HepG2 (cell line): ENCODE measurements around the gene YY1. TPM values are rescaled to one million over a fixed set of nuclear protein-coding genes. Genes with fewer than 3 reads are reported as not detected.

Experiments
- ATF2 ChIP-seq: sonication (generic); formaldehyde crosslinking; IDR thresholded peaks from 2 replicates; pipeline ENCODE4 v1.4.0; 2020; ENCODE audit warnings: missing genetic modification reagents
- BRCA1 ChIP-seq: sonication (generic); formaldehyde crosslinking; IDR thresholded peaks from 2 replicates; pipeline ENCODE4 v1.4.0; 2020; ENCODE audit warnings: missing genetic modification reagents
- CEBPB ChIP-seq: IDR thresholded peaks from 2 replicates; pipeline ENCODE4 v1.6.1; 2011; ENCODE audit warnings: low read depth, low read length, improper control_type of control experiment, borderline replicate concordance
- DMAP1 ChIP-seq: IDR thresholded peaks from 2 replicates; pipeline ENCODE4 v1.6.1; 2016
- GABPA ChIP-seq, 2 experiments: IDR thresholded peaks; 2 replicates each; pipeline ENCODE4 v1.6.1; 2011 to 2016; ENCODE audit warnings: low read depth in 2 of 2, low read length in 1 of 2, missing biosample characterization in 1 of 2, missing genetic modification characterization in 1 of 2
- GATAD1 ChIP-seq: IDR thresholded peaks from 2 replicates; pipeline ENCODE4 v1.6.1; 2016; ENCODE audit warnings: missing genetic modification reagents, missing compliant biosample characterization
- MEF2D ChIP-seq: sonication (generic); formaldehyde crosslinking; IDR thresholded peaks from 2 replicates; pipeline ENCODE4 v1.5.1; 2020; ENCODE audit warnings: mild to moderate bottlenecking, missing genetic modification reagents
- MIXL1 ChIP-seq: IDR thresholded peaks from 2 replicates; pipeline ENCODE4 v1.6.1; 2016
- MLLT10 ChIP-seq: sonication (generic); formaldehyde crosslinking; IDR thresholded peaks from 2 replicates; pipeline ENCODE4 v1.4.0; 2020; ENCODE audit warnings: missing genetic modification reagents
- PHF20 ChIP-seq: sonication (generic); formaldehyde crosslinking; IDR thresholded peaks from 2 replicates; pipeline ENCODE4 v1.5.0; 2020; ENCODE audit warnings: mild to moderate bottlenecking, missing genetic modification reagents
- RFX3 ChIP-seq: IDR thresholded peaks from 2 replicates; pipeline ENCODE4 v1.6.1; 2016; ENCODE audit warnings: missing biosample characterization, missing genetic modification reagents
- SNAI1 ChIP-seq: sonication (generic); formaldehyde crosslinking; IDR thresholded peaks from 2 replicates; pipeline ENCODE4 v1.5.0; 2020; ENCODE audit warnings: mild to moderate bottlenecking, missing genetic modification reagents, borderline replicate concordance
- WIZ ChIP-seq: sonication (generic); formaldehyde crosslinking; IDR thresholded peaks from 2 replicates; pipeline ENCODE4 v1.5.1; 2020; ENCODE audit warnings: mild to moderate bottlenecking, missing genetic modification reagents
- ZBTB1 ChIP-seq: sonication (generic); formaldehyde crosslinking; IDR thresholded peaks from 2 replicates; pipeline ENCODE4 v1.4.0; 2020; ENCODE audit warnings: missing genetic modification reagents, borderline replicate concordance
- ZFYVE20 ChIP-seq: sonication (generic); formaldehyde crosslinking; IDR thresholded peaks from 2 replicates; pipeline ENCODE4 v1.8.0; 2023; ENCODE audit warnings: low read depth, mild to moderate bottlenecking, moderate library complexity, missing genetic modification reagents, borderline replicate concordance
- ZNF264 ChIP-seq: sonication (generic); formaldehyde crosslinking; IDR thresholded peaks from 2 replicates; pipeline ENCODE4 v1.4.0; 2020; ENCODE audit warnings: missing genetic modification reagents
- ZNF556 ChIP-seq: sonication (generic); formaldehyde crosslinking; IDR thresholded peaks from 2 replicates; pipeline ENCODE4 v1.4.0; 2020; ENCODE audit warnings: mild to moderate bottlenecking, missing genetic modification reagents, borderline replicate concordance
- ZNF567 ChIP-seq: sonication (generic); formaldehyde crosslinking; IDR thresholded peaks from 2 replicates; pipeline ENCODE4 v1.8.1; 2023; ENCODE audit warnings: mild to moderate bottlenecking, missing genetic modification reagents, borderline replicate concordance
- ZNF83 ChIP-seq: sonication (generic); formaldehyde crosslinking; IDR thresholded peaks from 2 replicates; pipeline ENCODE4 v1.4.0; 2020; ENCODE audit warnings: missing genetic modification reagents, mild to moderate bottlenecking, borderline replicate concordance
- ZSCAN21 ChIP-seq: sonication (generic); formaldehyde crosslinking; IDR thresholded peaks from 2 replicates; pipeline ENCODE4 v1.8.0; 2022; ENCODE audit warnings: mild to moderate bottlenecking, missing genetic modification reagents, moderate library complexity, borderline replicate concordance
- polyA plus RNA-seq, 8 experiments: library from polyadenylated mRNA; depleted of rRNA in 3 of 8; stranded (reverse) in 7 of 8; unstranded in 1 of 8; fragments of >200 nt; fragmentation: Illumina TruSeq in 4 of 8; extraction: Trizol in 4 of 8; gene quantifications; 2 replicates each; pipeline versions ENCODE4 v1.2.1 to v1.2.3, GENCODE V29; 2011 to 2016; ENCODE audit warnings: low read depth in 4 of 8, missing spikeins in 1 of 8, mixed read lengths in 1 of 8; ENCODE audit not compliant: insufficient read depth in 1 of 8
- total RNA-seq, 5 experiments: library from RNA; depleted of rRNA; stranded (reverse); fragments of >200 nt; fragmentation: Illumina TruSeq; extraction: Trizol; gene quantifications; 2 replicates each; pipeline ENCODE4 v1.2.3, GENCODE V29; 2016; ENCODE audit warnings: low read depth in 1 of 5
- TF ChIP-seq, protein P1 (sequence below): sonication (generic); formaldehyde crosslinking; IDR thresholded peaks from 2 replicates; pipeline ENCODE4 v1.8.0; 2023; ENCODE audit warnings: mild to moderate bottlenecking, missing genetic modification reagents
- TF ChIP-seq, protein P2 (sequence below): IDR thresholded peaks from 2 replicates; pipeline ENCODE4 v1.6.1; 2016; ENCODE audit warnings: mild to moderate bottlenecking
- TF ChIP-seq, protein P3 (sequence below): sonication (generic); formaldehyde crosslinking; IDR thresholded peaks from 2 replicates; pipeline ENCODE4 v1.5.1; 2020; ENCODE audit warnings: missing genetic modification reagents, mild to moderate bottlenecking, borderline replicate concordance

YY1 gene
- total and polyA plus RNA-seq, 2 of the 13 experiments (the other 11 are each of a cell fraction or from before 2014, with no cell fraction given), result 29.4 to 68.1 TPM

DNA sequence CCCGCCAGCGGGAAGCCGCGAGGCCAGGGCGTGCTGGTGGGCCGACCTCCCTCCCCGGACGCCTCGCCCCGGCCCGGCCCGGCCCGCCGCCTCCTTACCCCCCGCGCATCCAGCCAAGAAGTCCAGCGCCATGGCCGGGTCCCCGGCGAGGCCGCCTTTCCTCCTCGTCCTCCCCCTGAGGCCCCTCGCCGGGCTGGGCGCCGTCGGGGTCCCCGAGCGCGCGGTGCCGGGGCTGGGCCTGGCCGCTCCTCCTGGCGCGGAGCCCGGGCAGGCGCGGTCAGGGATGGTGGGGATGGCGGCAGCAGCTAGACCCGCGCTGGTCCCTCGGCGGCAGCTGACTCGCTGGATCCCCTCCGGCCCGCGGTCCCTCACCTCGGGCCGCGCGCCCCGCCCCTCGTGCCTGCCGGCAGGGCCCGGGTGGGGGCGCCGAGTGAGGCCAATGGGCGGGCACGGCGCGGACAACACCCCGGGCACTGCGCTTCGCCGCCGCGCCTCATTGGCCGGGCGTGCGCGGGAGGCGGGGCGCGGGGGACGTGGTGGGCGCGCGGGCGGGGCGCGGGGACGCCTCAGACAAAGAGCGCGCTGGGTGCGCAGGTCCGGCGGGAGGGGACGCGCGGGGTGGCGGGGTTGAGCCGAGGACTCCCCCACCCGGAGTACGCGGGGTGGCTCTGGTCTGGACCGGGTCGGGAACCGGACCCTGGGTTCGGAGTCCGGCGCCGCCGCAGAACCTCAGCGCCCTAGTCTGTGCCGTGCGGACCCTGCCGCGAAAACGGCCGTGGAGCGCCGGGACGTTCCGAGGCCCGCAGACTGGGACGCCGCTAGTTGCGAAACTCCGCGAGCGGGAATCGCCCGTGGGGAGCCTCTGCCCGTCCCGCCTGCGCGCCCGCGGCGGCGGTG is 67.4 kb downstream of the YY1 start, which contains the start of gene SLC25A29 (continued):
- TF ChIP-seq PHF20 (CRISPR knock-in tag) (no peak), RFX3 (no peak), WIZ (CRISPR knock-in tag) (0 out of 2 replicates have a peak, but pooled peaks have one; percentile 35), DMAP1 (peak; percentile 19; the same call in 1 of the 2 replicates), ZBTB1 (no peak), ZNF567 (CRISPR knock-in tag) (0 out of 2 replicates have a peak, but pooled peaks have one; percentile 10), ZFYVE20 (CRISPR knock-in tag) (no peak), MLLT10 (CRISPR knock-in tag) (no peak), GABPA (IDR thresholded peaks at IDR 0.05; ENCODE audit: low read depth, low read length) (no peak), GABPA (CRISPR knock-in tag; IDR thresholded peaks at IDR 0.05; ENCODE audit: low read depth) (no peak), ZNF264 (no peak), SNAI1 (CRISPR knock-in tag) (peak; percentile 69; the same call in 1 of the 2 replicates), ATF2 (CRISPR knock-in tag) (0 out of 2 replicates have a peak, but pooled peaks have one; percentile 30), ZSCAN21 (CRISPR knock-in tag) (peak; percentile 59), ZNF556 (CRISPR knock-in tag) (no peak), MIXL1 (CRISPR knock-in tag) (no peak), BRCA1 (CRISPR knock-in tag) (no peak), CEBPB (peak; percentile 55; the same call in 1 of the 2 replicates), ZNF83 (no peak), GATAD1 (CRISPR knock-in tag) (no peak), MEF2D (CRISPR knock-in tag) (no peak)
- TF ChIP-seq, protein P1, sequence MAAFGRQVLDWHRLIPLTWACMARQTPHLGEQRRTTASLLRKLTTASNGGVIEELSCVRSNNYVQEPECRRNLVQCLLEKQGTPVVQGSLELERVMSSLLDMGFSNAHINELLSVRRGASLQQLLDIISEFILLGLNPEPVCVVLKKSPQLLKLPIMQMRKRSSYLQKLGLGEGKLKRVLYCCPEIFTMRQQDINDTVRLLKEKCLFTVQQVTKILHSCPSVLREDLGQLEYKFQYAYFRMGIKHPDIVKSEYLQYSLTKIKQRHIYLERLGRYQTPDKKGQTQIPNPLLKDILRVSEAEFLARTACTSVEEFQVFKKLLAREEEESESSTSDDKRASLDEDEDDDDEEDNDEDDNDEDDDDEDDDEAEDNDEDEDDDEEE (CRISPR knock-in tag), result no peak
- TF ChIP-seq, protein P2, sequence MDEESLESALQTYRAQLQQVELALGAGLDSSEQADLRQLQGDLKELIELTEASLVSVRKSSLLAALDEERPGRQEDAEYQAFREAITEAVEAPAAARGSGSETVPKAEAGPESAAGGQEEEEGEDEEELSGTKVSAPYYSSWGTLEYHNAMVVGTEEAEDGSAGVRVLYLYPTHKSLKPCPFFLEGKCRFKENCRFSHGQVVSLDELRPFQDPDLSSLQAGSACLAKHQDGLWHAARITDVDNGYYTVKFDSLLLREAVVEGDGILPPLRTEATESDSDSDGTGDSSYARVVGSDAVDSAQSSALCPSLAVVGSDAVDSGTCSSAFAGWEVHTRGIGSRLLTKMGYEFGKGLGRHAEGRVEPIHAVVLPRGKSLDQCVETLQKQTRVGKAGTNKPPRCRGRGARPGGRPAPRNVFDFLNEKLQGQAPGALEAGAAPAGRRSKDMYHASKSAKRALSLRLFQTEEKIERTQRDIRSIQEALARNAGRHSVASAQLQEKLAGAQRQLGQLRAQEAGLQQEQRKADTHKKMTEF (CRISPR knock-in tag), result peak; percentile 71; the same call in 1 of the 2 replicates
- TF ChIP-seq, protein P3, sequence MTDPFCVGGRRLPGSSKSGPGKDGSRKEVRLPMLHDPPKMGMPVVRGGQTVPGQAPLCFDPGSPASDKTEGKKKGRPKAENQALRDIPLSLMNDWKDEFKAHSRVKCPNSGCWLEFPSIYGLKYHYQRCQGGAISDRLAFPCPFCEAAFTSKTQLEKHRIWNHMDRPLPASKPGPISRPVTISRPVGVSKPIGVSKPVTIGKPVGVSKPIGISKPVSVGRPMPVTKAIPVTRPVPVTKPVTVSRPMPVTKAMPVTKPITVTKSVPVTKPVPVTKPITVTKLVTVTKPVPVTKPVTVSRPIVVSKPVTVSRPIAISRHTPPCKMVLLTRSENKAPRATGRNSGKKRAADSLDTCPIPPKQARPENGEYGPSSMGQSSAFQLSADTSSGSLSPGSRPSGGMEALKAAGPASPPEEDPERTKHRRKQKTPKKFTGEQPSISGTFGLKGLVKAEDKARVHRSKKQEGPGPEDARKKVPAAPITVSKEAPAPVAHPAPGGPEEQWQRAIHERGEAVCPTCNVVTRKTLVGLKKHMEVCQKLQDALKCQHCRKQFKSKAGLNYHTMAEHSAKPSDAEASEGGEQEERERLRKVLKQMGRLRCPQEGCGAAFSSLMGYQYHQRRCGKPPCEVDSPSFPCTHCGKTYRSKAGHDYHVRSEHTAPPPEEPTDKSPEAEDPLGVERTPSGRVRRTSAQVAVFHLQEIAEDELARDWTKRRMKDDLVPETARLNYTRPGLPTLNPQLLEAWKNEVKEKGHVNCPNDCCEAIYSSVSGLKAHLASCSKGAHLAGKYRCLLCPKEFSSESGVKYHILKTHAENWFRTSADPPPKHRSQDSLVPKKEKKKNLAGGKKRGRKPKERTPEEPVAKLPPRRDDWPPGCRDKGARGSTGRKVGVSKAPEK (CRISPR knock-in tag), result no peak
